NCI-H2196 treated with DMSO at 0.1 percent for 48 hours (cell line): ENCODE measurements around the gene LRFN3.
"Not testable (repeated sequence)": the region's sequence is repeated elsewhere in the genome, so short reads cannot be mapped to it uniquely, and the experiment has no call there.

Experiments
- DNase-seq: peaks from one replicate; lab custom pipeline; 2025; ENCODE audit not compliant: unreplicated experiment; lab: John Stamatoyannopoulos, UW

Gene LRFN3, protein sequence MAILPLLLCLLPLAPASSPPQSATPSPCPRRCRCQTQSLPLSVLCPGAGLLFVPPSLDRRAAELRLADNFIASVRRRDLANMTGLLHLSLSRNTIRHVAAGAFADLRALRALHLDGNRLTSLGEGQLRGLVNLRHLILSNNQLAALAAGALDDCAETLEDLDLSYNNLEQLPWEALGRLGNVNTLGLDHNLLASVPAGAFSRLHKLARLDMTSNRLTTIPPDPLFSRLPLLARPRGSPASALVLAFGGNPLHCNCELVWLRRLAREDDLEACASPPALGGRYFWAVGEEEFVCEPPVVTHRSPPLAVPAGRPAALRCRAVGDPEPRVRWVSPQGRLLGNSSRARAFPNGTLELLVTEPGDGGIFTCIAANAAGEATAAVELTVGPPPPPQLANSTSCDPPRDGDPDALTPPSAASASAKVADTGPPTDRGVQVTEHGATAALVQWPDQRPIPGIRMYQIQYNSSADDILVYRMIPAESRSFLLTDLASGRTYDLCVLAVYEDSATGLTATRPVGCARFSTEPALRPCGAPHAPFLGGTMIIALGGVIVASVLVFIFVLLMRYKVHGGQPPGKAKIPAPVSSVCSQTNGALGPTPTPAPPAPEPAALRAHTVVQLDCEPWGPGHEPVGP

DNA sequence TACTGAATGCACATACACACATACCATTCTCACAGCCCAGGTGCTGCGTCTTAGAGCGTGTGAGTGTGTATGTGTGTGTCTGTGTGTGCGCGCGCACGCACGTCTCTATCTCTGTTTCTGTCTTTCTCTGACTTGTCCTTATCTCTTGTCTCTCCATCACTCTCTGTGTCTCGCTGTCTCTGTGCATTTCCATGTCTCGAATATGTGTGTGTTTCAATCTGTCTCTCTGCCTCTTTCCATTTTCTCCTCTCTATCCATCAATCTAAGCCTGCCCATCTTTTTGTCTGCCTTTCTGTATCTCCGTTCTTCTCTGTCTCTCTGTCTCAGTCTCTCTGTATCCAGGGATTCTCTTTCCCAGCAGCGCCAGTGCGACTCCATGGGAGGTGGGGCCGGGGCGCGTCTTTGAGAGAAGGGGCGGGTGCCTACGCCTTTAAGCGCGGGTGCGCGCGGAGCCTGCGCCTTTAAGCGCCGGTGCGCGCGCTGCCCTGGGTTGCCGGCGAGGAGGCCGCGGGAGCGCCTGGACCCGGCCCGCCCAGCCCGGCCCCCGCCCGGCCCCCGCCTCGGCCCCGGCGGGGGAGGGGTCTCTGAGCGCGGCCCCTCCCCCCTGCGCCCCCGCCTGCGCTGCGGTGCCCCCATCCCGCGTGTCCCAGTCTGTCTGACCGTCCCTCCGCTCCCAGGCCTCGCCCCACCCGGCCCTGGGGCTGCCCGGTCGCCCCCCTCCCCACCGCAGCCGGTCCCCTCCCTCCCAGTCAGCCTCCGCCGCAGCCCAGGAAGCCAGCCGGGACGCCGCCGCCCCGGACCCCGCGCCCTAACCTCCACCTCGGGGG, at the start of gene LRFN3:
LRFN3 (plus strand) TSS at position 464 of the 827 bp plus-strand sequence. CDS start 3,052 bp downstream, outside the sequence.
- DNase-seq = peak; percentile 61

DNA sequence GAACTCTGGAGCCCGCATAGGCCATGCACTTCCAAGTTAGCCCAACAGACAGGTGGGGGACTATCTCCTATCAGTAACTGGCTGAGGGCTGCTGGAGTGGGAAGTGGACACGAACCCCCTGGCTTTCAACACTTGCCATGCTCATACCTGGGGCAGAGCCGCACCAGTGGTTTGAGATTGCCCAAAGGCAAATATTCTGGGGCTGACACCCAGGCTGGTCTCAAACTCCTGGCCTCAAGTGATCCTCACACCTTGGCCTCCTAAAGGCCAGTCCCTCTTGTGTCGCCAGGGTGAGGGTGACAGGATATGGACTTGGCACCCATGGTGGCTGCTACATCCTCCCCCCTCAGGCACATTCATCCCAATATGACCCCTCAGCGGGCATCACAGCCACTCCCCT, 49.0 kb upstream of the LRFN3 start:
- no peak for DNase-seq

DNA sequence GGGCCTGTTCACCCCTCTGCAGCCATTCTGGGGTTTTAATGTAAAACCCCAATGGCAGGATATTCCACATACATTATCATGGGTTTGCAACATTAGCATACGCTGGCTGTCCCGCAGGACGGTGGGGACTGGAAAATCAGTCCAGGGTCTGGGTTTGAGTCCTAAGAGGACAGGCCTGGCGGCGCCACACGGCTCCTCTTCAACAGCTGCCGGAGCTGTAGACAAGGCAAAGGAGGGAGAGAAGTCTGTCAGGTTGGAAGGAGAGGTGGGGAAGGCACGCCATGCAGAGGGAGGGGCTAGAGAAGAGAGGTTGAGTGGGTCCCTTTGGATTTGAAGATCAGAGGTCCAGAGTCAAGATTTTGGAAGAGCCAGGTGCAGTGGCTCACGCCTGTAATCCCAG, 47.8 kb upstream of the LRFN3 start:
- no peak for DNase-seq

DNA sequence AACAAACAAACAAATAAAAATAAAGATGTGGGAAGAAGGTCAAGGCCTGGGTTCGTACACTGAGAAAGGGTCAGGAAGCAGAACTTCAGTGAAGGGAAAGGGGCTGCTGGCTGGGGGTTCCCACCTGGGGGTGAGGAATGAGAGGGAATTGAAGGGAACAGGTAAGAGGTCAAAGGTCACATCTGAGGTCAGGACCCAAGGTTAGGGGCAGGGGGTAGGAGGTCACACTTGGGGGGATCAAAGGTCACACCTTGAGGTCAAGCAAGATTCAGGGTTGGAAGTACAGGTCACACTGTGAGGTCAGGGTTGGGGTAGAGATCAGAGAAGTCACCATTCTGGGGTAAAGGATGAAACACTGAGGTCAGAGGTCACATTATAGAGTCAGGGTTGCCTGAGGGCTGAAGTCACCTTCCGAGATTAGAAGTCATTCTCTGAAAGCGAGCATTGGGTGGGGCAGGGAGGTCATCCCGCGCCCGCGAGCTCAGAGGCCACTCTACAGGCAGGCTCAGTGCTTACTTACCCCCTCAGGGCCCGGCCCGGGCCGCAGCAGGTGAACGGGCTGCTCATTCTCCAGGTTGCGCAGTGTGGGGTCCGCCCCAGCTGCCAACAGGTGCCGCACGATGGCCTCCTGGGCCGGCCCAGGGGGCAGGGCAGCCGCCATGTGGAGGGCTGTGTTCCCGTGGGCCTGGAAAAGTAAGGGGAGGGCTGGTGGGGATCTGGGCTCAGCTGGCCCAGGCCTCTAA, 46.6 kb upstream of the LRFN3 start:
- DNase-seq = no peak

DNA sequence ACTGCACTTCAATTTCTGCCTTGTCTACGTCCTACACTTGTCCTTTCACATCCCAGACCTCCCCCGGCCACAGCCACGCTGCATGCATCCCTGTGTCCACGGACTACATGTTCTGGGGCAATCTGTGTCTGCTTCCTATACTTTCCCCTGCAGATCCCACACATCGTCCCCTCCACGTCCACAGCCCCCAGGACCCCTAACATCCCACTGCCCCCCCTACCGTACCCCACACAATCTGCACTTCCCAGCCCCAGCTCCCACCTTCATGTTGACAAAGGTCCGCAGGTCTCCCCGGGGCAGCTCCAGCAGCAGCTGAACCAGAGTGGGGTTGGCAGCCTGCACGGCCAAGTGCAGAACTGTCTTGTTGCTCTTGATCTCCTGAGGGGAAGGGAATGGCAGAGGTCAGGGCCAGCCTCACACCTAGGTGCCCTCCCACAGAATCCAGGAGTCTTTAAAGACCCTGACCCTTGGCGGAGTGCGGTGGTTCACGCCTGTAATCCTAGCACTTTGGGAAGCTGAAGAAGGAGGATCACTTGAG, 46.0 kb upstream of the LRFN3 start:
- DNase-seq = no peak

DNA sequence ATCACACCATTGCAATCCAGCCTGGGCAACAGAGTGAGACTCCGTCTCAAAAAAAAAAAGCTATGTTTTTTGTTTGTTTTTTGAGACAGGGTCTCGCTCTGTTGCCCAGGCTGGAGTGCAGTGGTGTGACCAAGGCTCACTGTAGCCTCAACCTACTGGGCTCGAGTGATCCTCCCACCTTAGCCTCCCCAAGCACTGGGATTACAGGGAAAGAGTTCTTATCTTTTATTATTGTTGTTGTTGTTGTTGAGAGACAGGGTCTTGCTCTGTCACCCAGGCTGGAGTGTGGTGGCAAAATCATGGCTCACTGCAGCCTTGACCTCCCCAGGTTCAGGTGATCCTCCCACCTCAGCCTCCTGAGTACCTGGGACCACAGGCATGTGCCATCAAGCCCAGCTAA, 44.4 kb upstream of the LRFN3 start:
- not testable (repeated sequence) for DNase-seq

DNA sequence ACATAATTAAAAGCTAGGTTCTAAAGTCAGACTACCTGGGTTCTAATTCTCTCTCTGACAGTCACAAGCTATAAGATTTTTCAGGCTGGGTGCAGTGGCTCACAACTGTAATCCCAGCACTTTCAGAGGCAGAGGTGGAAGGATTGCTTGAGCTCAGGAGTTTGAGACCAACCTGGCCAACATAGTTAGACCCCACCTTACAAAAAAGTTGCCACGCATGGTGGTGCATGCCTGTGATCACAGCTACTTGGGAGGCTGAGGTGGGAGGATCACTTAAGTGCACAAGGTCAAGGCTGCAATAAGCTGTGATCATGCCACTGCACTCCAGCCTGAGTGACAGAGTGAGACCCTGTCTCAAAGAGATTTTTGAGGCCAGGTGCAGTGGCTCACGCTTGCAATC, 41.8 kb upstream of the LRFN3 start:
- DNase-seq = no peak

DNA sequence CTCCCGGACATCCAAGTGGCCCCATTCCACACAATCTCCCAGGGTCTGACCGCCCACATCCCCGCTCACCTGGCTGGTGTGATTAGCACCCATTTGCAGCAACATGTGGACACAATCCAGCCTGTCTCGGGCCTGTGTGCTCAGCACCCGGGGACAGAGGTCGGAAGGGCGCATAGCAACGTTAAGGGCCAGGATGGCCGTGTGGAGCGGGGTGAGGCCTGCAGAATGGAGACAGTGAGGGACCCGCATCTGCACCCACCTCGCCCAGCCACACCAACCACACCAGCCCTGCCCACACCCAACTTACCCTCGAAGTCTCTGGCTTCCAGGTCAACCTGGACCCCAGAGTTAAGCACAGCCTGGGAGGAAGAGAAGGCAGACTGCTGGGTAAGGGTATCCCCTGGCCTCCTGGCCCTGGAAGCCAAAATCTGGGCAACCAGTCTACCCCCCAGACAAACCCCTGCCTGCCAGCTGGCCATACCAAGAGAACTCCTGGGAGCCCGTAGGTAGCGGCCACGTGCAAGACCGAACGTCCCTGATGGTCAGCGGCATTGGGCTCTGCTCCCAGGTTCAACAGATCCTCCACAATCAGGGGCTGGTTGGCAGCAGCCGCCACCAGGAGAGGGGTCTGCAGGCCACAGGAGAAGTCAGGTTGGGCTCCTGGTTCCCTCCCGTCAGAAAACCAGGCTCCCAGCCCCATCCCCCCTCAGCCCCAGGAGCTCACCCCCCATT, 40.1 kb upstream of the LRFN3 start:
- no peak for DNase-seq

DNA sequence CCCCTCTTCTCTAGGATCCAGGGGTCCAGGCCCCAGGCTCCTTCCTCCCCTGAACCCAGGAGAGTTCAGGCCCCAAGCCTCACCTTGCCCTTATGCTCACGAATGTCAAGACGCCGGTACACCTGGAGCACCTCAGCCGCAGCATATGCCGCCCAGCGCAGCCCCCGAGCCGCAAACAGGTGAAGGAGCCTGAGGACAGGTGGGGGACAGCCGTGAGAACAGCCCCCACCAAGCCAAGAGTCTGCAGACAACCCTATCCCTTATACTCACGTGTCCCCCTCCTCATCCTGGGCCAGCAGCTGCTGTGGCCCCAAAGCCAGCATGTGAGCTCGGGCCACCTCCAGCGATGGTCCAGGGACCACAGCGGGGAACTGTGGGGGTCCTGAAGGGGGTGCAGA, 39.5 kb upstream of the LRFN3 start:
- DNase-seq = no peak

DNA sequence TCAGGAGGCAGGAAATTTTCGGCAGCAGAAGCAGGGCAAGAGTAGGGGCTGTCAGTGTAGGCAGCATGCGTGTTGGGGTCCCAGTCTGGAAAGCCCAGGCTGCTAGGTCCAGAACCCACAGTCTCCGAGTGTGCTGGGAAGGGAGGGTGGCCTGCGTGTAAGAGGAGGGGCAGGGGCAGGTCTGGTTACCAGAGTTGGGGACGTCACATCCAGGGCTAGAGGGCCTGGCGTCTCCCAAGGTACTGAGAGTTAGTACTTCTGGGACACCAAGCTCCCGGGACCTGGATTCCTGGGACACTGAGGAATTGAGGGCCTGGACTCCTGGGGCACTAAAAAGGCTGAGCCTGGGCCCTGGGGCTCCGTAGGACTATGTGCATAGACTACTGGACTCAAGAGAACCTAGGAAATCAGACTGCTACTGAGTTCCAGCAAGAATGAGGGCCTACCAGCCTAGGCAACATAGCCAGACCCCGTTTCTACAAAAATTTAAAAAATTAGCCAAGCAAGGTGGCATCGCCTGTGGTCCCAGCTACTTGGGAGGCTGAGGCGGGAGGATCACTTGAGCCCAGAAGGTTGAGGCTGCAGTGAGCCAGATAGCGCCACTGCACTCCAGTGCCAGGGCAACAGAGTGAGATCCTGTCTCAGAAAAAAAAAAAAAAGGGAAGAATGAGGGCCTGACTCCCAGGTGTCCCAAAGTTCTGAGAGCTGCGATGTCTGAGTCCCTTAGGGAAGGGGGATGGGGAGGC, 38.3 kb upstream of the LRFN3 start:
- no peak for DNase-seq

DNA sequence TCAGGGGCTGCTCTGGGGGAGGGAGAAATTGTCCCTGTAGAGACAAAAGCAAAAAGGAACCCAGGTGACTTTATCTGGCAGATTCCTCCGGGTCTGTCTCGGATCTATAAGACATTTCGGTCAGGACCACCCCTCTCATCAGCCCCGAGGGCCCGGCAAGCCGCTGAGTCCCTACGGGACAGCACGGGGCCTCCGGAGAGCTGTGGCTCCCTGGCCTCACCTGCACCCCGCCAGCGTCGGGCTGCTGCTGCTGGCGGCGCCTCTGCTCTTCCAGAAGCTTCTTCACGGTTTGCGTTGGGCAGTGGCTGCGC, 37.7 kb upstream of the LRFN3 start:
- DNase-seq = no peak

DNA sequence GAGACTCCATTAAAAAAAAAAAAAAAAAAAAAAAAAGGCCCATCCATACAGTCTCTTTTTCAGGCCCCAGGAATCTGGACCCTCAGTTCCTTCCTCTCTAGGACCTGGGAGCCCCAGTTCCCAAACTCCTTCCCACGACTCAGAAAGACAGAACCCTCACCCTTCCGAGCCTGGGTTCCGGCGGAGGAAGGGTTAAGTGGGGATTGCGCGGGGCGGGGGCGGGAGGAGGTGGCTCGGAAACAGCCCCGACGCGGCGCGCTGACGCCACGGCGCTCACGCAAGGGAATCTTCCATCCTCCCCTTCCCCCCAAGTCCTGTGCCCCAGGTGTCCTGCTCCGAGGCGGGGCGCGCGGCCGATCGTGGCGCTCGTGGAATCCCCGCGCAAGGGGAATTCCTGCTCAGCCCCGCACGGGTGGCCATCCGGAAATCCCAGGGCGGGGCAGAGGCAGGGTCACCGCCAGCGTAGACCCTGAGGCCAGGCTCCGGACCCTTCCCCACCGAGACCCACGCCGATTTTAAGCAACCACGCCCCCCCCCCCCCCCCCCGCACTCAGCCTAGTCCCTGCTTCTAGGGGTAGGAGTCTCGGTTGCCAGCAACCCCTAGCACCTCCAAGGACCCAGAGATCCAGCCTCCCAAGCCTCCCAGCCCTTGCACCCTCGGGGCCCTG, 36.5 kb upstream of the LRFN3 start:
- peak; percentile 63 for DNase-seq

DNA sequence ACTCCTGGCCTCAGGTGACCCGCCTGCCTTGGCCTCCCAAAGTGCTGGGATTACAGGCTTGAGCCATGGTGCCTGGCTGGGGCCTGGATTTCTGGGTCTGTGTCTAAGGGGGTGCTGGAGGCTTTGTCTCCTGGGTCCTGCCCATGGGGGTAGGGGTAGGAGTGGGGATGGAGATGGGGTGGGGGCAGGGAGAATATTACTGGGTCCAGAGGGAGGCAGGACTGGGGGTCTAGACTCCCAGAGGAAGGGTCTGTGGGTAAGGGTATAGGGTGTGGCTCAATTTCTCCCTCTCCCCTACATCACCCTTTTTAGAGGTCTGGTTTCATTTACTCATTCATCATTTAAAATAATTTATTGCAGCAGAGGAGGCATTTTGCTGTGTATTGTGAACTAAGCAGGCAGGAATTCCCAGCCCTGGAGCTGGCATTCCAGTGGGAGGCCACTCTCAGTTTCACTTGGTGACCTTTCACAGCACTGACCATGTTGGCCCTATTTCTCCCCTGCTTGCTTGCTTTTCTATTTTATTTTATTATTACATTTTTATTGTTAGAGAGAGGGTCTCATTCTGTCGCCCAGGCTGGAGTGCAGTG, 35.0 kb upstream of the LRFN3 start:
- no peak for DNase-seq

DNA sequence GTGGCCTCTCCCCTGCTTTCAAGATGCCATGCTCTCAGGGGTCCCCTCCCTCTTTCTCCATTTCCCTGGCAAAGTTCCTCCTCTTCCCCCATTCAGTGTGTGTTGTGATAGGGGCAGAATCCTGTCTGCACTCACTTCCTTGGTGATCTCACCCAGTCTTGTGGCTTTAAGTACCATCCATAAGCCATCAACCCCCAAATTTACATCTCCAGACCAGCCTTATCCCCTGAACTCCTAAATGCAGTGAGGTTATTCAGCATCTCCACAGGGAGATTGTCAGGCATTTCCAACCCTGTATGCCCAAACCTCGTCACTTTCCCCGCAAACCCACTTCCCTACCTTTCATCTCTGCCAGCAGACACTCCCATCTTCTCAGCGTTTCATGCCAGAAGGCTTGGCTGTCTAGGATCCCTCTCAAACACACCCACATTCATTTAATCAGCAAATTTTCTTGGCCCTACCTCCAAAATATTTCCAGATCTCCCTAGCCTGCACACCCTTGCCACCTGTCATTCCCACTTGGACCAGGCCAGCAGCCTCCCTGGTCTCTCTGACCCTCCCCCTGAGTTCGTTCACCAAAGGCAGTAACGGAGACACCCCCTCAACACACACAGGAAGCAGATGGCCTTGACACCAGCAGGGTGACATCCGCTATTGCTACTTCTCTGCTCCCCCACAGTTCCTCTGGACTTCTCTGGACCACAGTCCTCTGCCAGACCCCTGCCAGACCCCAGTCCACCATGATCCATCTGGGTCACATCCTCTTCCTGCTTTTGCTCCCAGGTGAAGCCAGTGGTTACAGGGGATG, 34.1 kb upstream of the LRFN3 start, which contains the start of gene HCST:
HCST (plus strand) TSS at position 676 of the 808 bp plus-strand sequence; CDS start at position 741, 65 bp downstream.
- no peak for DNase-seq

DNA sequence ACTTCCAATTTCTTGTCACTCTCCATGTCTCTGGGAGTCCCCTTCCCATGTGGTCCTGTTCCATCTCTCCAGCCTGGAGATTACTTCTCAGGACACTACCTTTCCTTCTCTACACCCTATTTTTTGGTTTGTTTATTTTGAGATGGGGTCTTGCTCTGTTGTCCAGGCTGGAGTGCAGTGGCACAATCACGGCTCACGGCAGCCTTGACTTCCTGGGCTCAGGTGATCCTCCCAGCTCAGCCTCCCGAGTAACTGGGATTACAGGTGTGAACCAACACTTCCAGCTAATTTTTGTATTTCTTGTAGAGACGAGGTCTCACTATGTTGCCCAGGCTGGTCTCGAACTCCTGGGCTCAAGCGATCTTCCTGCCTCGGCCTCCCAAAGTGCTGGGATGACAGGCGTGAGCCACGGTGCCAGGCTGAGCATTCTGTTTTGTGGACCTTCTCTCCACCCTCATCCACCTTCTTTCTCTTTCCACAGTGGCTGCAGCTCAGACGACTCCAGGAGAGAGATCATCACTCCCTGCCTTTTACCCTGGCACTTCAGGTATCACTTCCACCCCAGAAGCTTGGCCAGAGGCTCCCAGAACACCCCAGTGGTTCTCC, 33.2 kb upstream of the LRFN3 start:
- no peak for DNase-seq

DNA sequence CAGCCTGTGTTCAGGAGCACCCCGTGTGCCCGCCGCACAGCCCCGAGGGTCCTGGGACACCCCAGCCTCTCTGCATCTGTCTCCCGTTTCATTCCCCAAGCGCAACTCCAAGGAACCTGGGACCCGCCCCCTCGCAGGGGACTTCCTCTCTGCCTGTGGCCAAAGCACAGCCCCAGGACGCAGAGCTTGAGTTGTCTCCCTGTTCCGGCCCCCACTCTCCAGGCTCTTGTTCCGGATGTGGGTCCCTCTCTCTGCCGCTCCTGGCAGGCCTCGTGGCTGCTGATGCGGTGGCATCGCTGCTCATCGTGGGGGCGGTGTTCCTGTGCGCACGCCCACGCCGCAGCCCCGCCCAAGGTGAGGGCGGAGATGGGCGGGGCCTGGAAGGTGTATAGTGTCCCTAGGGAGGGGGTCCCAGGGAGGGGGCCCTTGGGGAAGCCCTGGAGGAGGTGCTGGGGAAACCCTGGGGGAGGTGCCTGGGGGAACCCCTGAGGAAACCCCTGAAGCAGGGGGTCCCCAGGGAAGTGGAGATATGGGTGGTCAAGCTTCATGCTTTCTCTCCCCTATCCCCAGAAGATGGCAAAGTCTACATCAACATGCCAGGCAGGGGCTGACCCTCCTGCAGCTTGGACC, 32.5 kb upstream of the LRFN3 start:
- peak; percentile 12 for DNase-seq
